K562 (cell line): ENCODE measurements around the gene ELOVL5. TPM values are rescaled to one million over a fixed set of nuclear protein-coding genes. Genes with fewer than 3 reads are reported as not detected.

Experiments used
- ATAC-seq: fragments of 200-7000 bp; cut with Tn5 transposase; 3 replicates; pipeline ENCODE4 v1.9.1; 2020; ENCODE audit warnings: moderate library complexity
- BruUV-seq: library from RNA; stranded (reverse); fragments of 400-500 nt; replicated peaks from 2 replicates; lab custom pipeline; 2021; lab: Mats Ljungman, UMichigan
- CTCF ChIA-PET: fragments of 300-600 bp; formaldehyde crosslinking; extraction: SDS; loops from one replicate; lab custom pipeline; 2021; ENCODE audit warnings: low intra/inter-chr PET ratio; lab: Yijun Ruan, JAX
- POLR2A ChIA-PET: fragments of 300-600, 350-650 bp; sonication (Branson Sonifier 250); formaldehyde crosslinking; extraction: SDS; loops from one replicate; lab custom pipeline; 2021; ENCODE audit warnings: antibody characterized with exemption, inconsistent platforms; lab: Yijun Ruan, JAX
- DNase-seq, 4 experiments: peaks; one replicate each; pipeline versions ENCODE4 v3.0.0 to v3.0.0-alpha.2; 2011 to 2018; ENCODE audit warnings: low spot score in 3 of 4, mixed read lengths in 3 of 4; ENCODE audit errors: extremely low read depth in 1 of 4
- FAIRE-seq: peaks from 2 replicates; lab custom pipeline; 2011; peaks lifted over from hg19 to GRCh38; lab: Jason Lieb, UNC
- H2AFZ ChIP-seq: 2 replicates; pipeline ENCODE4 v1.6.0; 2011; ENCODE audit warnings: low read depth, low read length, control low read depth, inconsistent platforms
- H3K27ac ChIP-seq: fragments of 200-600 bp; 3 replicates; pipeline ENCODE4 v1.8.0; 2011; ENCODE audit warnings: low read depth, mild to moderate bottlenecking, control low read depth, inconsistent platforms, low read length, moderate library complexity, mixed read lengths; ENCODE audit errors: extremely low read depth
- H3K27me3 ChIP-seq, 2 experiments: fragments of 300-600 bp in 1 of 2; 2 replicates in 1 of 2; 3 replicates in 1 of 2; pipeline versions ENCODE4 v1.6.0 to v1.8.0; 2011; ENCODE audit warnings: inconsistent platforms in 2 of 2, low read length in 2 of 2, mild to moderate bottlenecking in 1 of 2, mixed read lengths in 1 of 2, moderate library complexity in 1 of 2; ENCODE audit not compliant: control insufficient read depth in 2 of 2, insufficient read depth in 2 of 2
- H3K36me3 ChIP-seq: fragments of 300-600 bp; 3 replicates; pipeline ENCODE4 v1.8.0; 2011; ENCODE audit warnings: mild to moderate bottlenecking, low read length, inconsistent platforms; ENCODE audit not compliant: control insufficient read depth, insufficient read depth
- H3K4me1 ChIP-seq, 2 experiments: fragments of 200-600 bp in 1 of 2; replicated peaks in 1 of 2; 2 replicates in 1 of 2; 3 replicates in 1 of 2; pipeline versions ENCODE4 v1.5.1 to v1.8.0; 2011; ENCODE audit warnings: inconsistent platforms in 2 of 2, low read length in 2 of 2, mild to moderate bottlenecking in 1 of 2, mixed read lengths in 1 of 2, moderate library complexity in 1 of 2; ENCODE audit not compliant: control insufficient read depth in 2 of 2, insufficient read depth in 2 of 2
- H3K4me2 ChIP-seq: 2 replicates; pipeline ENCODE4 v1.6.1; 2011; ENCODE audit warnings: low read length, control low read depth, inconsistent platforms, mixed read lengths; ENCODE audit not compliant: insufficient read depth
- H3K4me3 ChIP-seq: fragments of 200-600 bp; sonication (generic), shearing (Covaris generic); 2 replicates; pipeline ENCODE4 v1.5.1; 2016; ENCODE audit warnings: control low read depth, inconsistent platforms
- H3K79me2 ChIP-seq: fragments of 200-600 bp; 3 replicates; pipeline ENCODE4 v1.8.0; 2011; ENCODE audit warnings: low read length, inconsistent platforms; ENCODE audit not compliant: control insufficient read depth, insufficient read depth
- H3K9ac ChIP-seq, 2 experiments: 2 replicates each; pipeline versions ENCODE4 v1.6.0 to v1.6.1; 2011; ENCODE audit warnings: low read depth in 2 of 2, low read length in 2 of 2, control low read depth in 1 of 2, inconsistent platforms in 1 of 2, mild to moderate bottlenecking in 1 of 2, mixed read lengths in 1 of 2; ENCODE audit not compliant: insufficient read depth in 1 of 2
- H3K9me1 ChIP-seq: one replicate; pipeline ENCODE4 v1.6.0; 2011; ENCODE audit warnings: inconsistent platforms, mild to moderate bottlenecking, low read length, moderate library complexity; ENCODE audit not compliant: control insufficient read depth, insufficient read depth
- H3K9me3 ChIP-seq: replicated peaks from 2 replicates; pipeline ENCODE4 v1.5.1; 2011; ENCODE audit warnings: low read depth, low read length, inconsistent platforms; ENCODE audit not compliant: control insufficient read depth, insufficient read depth
- H4K20me1 ChIP-seq: replicated peaks from 2 replicates; pipeline ENCODE4 v1.6.1; 2011; ENCODE audit warnings: low read length, inconsistent platforms, mixed read lengths; ENCODE audit not compliant: control insufficient read depth, insufficient read depth
- HDAC3 ChIP-seq: fragments of 450-650 bp; IDR thresholded peaks from 2 replicates; pipeline ENCODE4 v1.6.1; 2018; ENCODE audit warnings: borderline replicate concordance, mild to moderate bottlenecking, moderate library complexity; ENCODE audit not compliant: partially characterized antibody
- KAT2B ChIP-seq: IDR thresholded peaks from one replicate; pipeline ENCODE4 v1.6.1; 2012; ENCODE audit warnings: low read depth, mild to moderate bottlenecking, control low read depth, inconsistent platforms, low read length, moderate library complexity
- KDM1A ChIP-seq, 2 experiments: fragments of 450-650 bp; IDR thresholded peaks; 2 replicates each; pipeline ENCODE4 v1.6.1; 2016; ENCODE audit warnings: mild to moderate bottlenecking in 2 of 2
- ZNF408 ChIP-seq: fragments of 250-450 bp; sonication (Bioruptor Pico); IDR thresholded peaks from 2 replicates; pipeline ENCODE4 v1.4.0; 2020; ENCODE audit warnings: low read depth, mild to moderate bottlenecking, moderate library complexity
- ZNF445 ChIP-seq: fragments of 250-450 bp; sonication (Bioruptor Pico); IDR thresholded peaks from 2 replicates; pipeline ENCODE4 v1.4.0; 2020; ENCODE audit warnings: low read depth, mild to moderate bottlenecking, moderate library complexity
- ZNF785 ChIP-seq: fragments of 250-450 bp; sonication (Bioruptor Pico); IDR thresholded peaks from 2 replicates; pipeline ENCODE4 v1.4.0; 2020; ENCODE audit warnings: mild to moderate bottlenecking
- WGBS: fragments of 100-300 bp; shearing (Covaris generic); methylation state at CpG from one replicate; pipeline ENCODE4 v1.1.6; 2016; ENCODE audit warnings: low coverage, mixed read lengths; ENCODE audit not compliant: insufficient coverage; ENCODE audit errors: missing lambda C conversion rate; 5-methylcytosine and 5-hydroxymethylcytosine counted together
- in situ Hi-C: fragments of 300-500 bp; cut with MboI; formaldehyde crosslinking; loops from 4 replicates; pipeline ENCODE4 v1.15.0; 2018; ENCODE audit warnings: inconsistent platforms, mixed read lengths
- intact Hi-C: fragments of 100-400 bp; cut with micrococcal nuclease; formaldehyde crosslinking; loops from 2 replicates; pipeline ENCODE4 v1.14.2; 2022
- polyA plus RNA-seq, 8 experiments: library from polyadenylated mRNA; depleted of rRNA in 4 of 8; stranded (reverse) in 5 of 8; unstranded in 3 of 8; fragments of >200 nt; fragmentation: Nextera tagmentation in 2 of 8; fragmentation: Illumina TruSeq in 1 of 8; extraction: Ambion mirVana in 2 of 8; extraction: Trizol in 1 of 8; gene quantifications; 2 replicates each; pipeline versions ENCODE4 v1.2.1 to v1.2.3, GENCODE V29; 2011 to 2014; ENCODE audit warnings: inconsistent platforms in 1 of 8, missing spikeins in 1 of 8
- total RNA-seq, 7 experiments: library from RNA; depleted of rRNA in 6 of 7; stranded (reverse); fragments of >200 nt in 6 of 7; fragmentation: Illumina TruSeq in 2 of 7; extraction: Trizol in 2 of 7; gene quantifications; 2 replicates each; pipeline versions ENCODE4 v1.2.1 to v1.2.3, GENCODE V29; 2011 to 2021; ENCODE audit warnings: low replicate concordance in 1 of 7
- TF ChIP-seq, protein P1 (sequence below): sonication (generic); formaldehyde crosslinking; IDR thresholded peaks from 2 replicates; pipeline ENCODE4 v1.8.0; 2022; ENCODE audit warnings: mild to moderate bottlenecking, missing genetic modification reagents, borderline replicate concordance
- TF ChIP-seq, protein P2 (sequence below): fragments of 450-650 bp; IDR thresholded peaks from 2 replicates; pipeline ENCODE4 v1.6.1; 2016; ENCODE audit warnings: borderline replicate concordance
- TF ChIP-seq, protein P3 (sequence below): fragments of 450-650 bp; IDR thresholded peaks from 2 replicates; pipeline ENCODE4 v1.6.1; 2018; ENCODE audit not compliant: partially characterized antibody
- TF ChIP-seq, protein P4 (sequence below), 2 experiments: fragments of 200-800 bp in 1 of 2; sonication (Bioruptor generic) in 1 of 2; sonication (generic) in 1 of 2; formaldehyde crosslinking in 1 of 2; IDR thresholded peaks in 1 of 2; conservative IDR thresholded peaks in 1 of 2; 2 replicates each; pipeline versions ENCODE4 v1.5.0 to v1.6.1; 2016 to 2020; ENCODE audit warnings: missing compliant biosample characterization in 1 of 2, missing genetic modification characterization in 1 of 2, missing genetic modification reagents in 1 of 2

Gene ELOVL5
- total and polyA plus RNA-seq, 9 of the 15 experiments (the other 6 are each of a cell fraction or from before 2014, with no cell fraction given), result 70.6 to 245 (median 132) TPM

DNA sequence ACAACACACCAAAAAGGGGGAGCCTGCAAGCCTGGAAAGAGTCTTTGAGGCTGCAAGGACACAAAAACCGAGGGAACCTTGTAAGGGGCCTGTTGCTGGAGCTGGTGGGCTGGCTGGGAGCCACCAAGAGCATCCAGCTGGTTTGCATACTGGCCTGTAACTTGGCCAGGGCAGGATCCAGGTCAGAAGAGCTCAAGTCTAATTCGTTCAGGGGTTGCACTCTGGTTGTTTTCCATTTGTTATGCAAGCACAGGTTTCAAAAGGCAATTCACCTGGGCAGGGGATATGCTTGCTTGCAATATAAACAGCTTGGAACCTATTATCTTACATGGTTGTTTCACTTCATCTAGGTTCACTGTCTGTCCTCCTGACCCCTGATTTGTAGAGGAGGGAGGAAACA is 101.8 kb downstream of the ELOVL5 start (continued):
- TF ChIP-seq, protein P1, sequence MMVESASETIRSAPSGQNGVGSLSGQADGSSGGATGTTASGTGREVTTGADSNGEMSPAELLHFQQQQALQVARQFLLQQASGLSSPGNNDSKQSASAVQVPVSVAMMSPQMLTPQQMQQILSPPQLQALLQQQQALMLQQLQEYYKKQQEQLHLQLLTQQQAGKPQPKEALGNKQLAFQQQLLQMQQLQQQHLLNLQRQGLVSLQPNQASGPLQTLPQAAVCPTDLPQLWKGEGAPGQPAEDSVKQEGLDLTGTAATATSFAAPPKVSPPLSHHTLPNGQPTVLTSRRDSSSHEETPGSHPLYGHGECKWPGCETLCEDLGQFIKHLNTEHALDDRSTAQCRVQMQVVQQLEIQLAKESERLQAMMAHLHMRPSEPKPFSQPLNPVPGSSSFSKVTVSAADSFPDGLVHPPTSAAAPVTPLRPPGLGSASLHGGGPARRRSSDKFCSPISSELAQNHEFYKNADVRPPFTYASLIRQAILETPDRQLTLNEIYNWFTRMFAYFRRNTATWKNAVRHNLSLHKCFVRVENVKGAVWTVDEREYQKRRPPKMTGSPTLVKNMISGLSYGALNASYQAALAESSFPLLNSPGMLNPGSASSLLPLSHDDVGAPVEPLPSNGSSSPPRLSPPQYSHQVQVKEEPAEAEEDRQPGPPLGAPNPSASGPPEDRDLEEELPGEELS (CRISPR knock-in tag), result no peak
- TF ChIP-seq ZNF785 (CRISPR knock-in tag) (no peak), HDAC3 (no peak)
- TF ChIP-seq, protein P2, sequence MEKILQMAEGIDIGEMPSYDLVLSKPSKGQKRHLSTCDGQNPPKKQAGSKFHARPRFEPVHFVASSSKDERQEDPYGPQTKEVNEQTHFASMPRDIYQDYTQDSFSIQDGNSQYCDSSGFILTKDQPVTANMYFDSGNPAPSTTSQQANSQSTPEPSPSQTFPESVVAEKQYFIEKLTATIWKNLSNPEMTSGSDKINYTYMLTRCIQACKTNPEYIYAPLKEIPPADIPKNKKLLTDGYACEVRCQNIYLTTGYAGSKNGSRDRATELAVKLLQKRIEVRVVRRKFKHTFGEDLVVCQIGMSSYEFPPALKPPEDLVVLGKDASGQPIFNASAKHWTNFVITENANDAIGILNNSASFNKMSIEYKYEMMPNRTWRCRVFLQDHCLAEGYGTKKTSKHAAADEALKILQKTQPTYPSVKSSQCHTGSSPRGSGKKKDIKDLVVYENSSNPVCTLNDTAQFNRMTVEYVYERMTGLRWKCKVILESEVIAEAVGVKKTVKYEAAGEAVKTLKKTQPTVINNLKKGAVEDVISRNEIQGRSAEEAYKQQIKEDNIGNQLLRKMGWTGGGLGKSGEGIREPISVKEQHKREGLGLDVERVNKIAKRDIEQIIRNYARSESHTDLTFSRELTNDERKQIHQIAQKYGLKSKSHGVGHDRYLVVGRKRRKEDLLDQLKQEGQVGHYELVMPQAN, result no peak

DNA sequence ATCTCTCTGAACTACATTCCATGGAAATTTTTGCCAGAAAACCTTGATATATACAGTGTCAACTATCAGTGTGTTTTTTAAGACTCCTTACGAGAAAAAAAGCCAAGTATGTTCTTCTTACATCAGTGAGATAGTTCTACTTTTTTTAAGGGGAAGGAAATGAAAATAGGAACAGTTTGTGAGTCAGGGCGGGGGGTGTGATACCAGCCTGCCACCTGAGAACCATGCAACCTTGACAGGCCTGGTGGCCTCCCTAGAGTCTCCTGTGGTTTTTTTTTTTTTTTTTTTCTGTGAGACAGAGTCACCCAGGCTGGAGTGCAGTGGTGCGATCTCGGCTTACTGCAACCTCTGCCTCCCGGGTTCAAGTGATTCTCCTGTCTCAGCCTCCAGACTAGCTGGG is 103.8 kb downstream of the ELOVL5 start:
- in situ Hi-C loops, result no loop called here
- Histone ChIP-seq H3K79me2 (no peaks in the 10 kb centered on the region), H3K36me3 (no peaks in the 10 kb centered on the region), H3K27ac (no peak overlapping the region), H3K9me1 (no peaks in the 10 kb centered on the region), H3K9ac (no peak overlapping the region), H3K4me3 (no peak overlapping the region), H3K4me2 (no peak overlapping the region), H3K4me1 (no peaks in the 10 kb centered on the region), H4K20me1 (no peaks in the 10 kb centered on the region), H2AFZ (no peak overlapping the region), H3K9me3 (no peaks in the 10 kb centered on the region), H3K27me3 (no peaks in the 10 kb centered on the region)
- 46% methylated on average over 2 of the region's 5 CpGs for WGBS
- TF ChIP-seq ZNF408 (CRISPR knock-in tag) (no peak), KAT2B (no peak), ZNF445 (no peak), KDM1A (IDR thresholded peaks at IDR 0.05) (no peak)
- TF ChIP-seq, protein P3, sequence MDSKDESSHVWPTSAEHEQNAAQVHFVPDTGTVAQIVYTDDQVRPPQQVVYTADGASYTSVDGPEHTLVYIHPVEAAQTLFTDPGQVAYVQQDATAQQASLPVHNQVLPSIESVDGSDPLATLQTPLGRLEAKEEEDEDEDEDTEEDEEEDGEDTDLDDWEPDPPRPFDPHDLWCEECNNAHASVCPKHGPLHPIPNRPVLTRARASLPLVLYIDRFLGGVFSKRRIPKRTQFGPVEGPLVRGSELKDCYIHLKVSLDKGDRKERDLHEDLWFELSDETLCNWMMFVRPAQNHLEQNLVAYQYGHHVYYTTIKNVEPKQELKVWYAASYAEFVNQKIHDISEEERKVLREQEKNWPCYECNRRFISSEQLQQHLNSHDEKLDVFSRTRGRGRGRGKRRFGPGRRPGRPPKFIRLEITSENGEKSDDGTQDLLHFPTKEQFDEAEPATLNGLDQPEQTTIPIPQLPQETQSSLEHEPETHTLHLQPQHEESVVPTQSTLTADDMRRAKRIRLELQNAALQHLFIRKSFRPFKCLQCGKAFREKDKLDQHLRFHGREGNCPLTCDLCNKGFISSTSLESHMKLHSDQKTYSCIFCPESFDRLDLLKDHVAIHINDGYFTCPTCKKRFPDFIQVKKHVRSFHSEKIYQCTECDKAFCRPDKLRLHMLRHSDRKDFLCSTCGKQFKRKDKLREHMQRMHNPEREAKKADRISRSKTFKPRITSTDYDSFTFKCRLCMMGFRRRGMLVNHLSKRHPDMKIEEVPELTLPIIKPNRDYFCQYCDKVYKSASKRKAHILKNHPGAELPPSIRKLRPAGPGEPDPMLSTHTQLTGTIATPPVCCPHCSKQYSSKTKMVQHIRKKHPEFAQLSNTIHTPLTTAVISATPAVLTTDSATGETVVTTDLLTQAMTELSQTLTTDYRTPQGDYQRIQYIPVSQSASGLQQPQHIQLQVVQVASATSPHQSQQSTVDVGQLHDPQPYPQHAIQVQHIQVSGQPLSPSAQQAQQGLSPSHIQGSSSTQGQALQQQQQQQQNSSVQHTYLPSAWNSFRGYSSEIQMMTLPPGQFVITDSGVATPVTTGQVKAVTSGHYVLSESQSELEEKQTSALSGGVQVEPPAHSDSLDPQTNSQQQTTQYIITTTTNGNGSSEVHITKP, result no peak
- TF ChIP-seq, protein P4, sequence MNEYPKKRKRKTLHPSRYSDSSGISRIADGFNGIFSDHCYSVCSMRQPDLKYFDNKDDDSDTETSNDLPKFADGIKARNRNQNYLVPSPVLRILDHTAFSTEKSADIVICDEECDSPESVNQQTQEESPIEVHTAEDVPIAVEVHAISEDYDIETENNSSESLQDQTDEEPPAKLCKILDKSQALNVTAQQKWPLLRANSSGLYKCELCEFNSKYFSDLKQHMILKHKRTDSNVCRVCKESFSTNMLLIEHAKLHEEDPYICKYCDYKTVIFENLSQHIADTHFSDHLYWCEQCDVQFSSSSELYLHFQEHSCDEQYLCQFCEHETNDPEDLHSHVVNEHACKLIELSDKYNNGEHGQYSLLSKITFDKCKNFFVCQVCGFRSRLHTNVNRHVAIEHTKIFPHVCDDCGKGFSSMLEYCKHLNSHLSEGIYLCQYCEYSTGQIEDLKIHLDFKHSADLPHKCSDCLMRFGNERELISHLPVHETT (CRISPR knock-in tag; conservative IDR thresholded peaks at IDR 0.05 in 1 of 2, IDR thresholded peaks at IDR 0.05 in 1 of 2), result no peak
- FAIRE-seq (no peak), DNase-seq (no peak), ATAC-seq (no peak)
- POLR2A ChIA-PET, result no interaction called here
- intact Hi-C loops, result no loop called here
- BruUV-seq, result no TSS peak
- CTCF ChIA-PET, result no interaction called here
